Pons (tissue), 1 donor: ENCODE results near the gene RPS28.
"Not testable (repeated sequence)": the region's sequence is repeated elsewhere in the genome, so short reads cannot be mapped to it uniquely, and the experiment has no call there.

Source experiments
- DNase-seq: peaks from one replicate; pipeline ENCODE4 v3.0.0-alpha.2; 2016; ENCODE audit warnings: low spot score

RPS28 gene

GRCh38 chr19:8321067-8321985 is at the start of gene RPS28, which contains the start of gene NDUFA7:
Gene RPS28 (plus strand): TSS chr19:8321496. CDS start chr19:8321531, 35 bp downstream.
Gene NDUFA7 (minus strand): TSS chr19:8321375. CDS start chr19:8321358, 17 bp downstream.
- DNase-seq = peak; percentile 92

- not testable (repeated sequence) for DNase-seq
Measured at GRCh38 chr19:8276508-8276907, 44.8 kb upstream of the RPS28 start.

GRCh38 chr19:8291337-8291736 is 30.0 kb upstream of the RPS28 start:
- not testable (repeated sequence) for DNase-seq

- DNase-seq = no peak
Measured at GRCh38 chr19:8302357-8302691, 19.0 kb upstream of the RPS28 start.

GRCh38 chr19:8302734-8303133 is 18.6 kb upstream of the RPS28 start:
- DNase-seq = no peak

- no peak for DNase-seq
Measured at GRCh38 chr19:8304841-8305621, 16.3 kb upstream of the RPS28 start.

- no peak for DNase-seq
Measured at GRCh38 chr19:8305798-8306197, 15.5 kb upstream of the RPS28 start.

GRCh38 chr19:8306235-8307054 is 14.9 kb upstream of the RPS28 start:
- DNase-seq = no peak

- no peak for DNase-seq
Measured at GRCh38 chr19:8307400-8307964, 13.8 kb upstream of the RPS28 start.

GRCh38 chr19:8307965-8308866 is 13.1 kb upstream of the RPS28 start, which contains the start of gene CD320:
Gene CD320 (minus strand): TSS chr19:8308358. CDS start chr19:8308290, 68 bp downstream.
- peak; percentile 91 for DNase-seq

- no peak for DNase-seq
Measured at GRCh38 chr19:8308891-8309291, 12.4 kb upstream of the RPS28 start.

GRCh38 chr19:8310342-8311055 is 10.8 kb upstream of the RPS28 start:
- no peak for DNase-seq

- DNase-seq = no peak
Measured at GRCh38 chr19:8311461-8312260, 9.6 kb upstream of the RPS28 start.

GRCh38 chr19:8314981-8315640 is 6.2 kb upstream of the RPS28 start:
- not testable (repeated sequence) for DNase-seq

- no peak for DNase-seq
Measured at GRCh38 chr19:8316351-8317125, 4.8 kb upstream of the RPS28 start.

GRCh38 chr19:8318835-8319234 is 2.5 kb upstream of the RPS28 start:
- DNase-seq = not testable (repeated sequence)

GRCh38 chr19:8319807-8320520 is 1.3 kb upstream of the RPS28 start:
- no peak for DNase-seq
